ENCODE results near the gene CACNG5.

The CACNG5 gene

GRCh38 chr17:66809408-66809807 is 25.5 kb upstream of the CACNG5 start:
- no peak for TF ChIP-seq CTCF (conservative IDR thresholded peaks at IDR 0.05; ENCODE audit: control insufficient read depth, insufficient read depth, low read depth, low read length)

GRCh38 chr17:66810951-66811682 is 23.8 kb upstream of the CACNG5 start:
- no peak for TF ChIP-seq CTCF (conservative IDR thresholded peaks at IDR 0.05; ENCODE audit: control insufficient read depth, insufficient read depth, low read depth, low read length)
- DNase-seq (ENCODE audit: low read depth), result no peak

More at GRCh38 chr17:66809408-66809807, 25.5 kb upstream of the CACNG5 start:
- H3K4me3 ChIP-seq (ENCODE audit: control insufficient read depth, low read depth, low read length), result no peak overlapping the region
- no peak for DNase-seq (ENCODE audit: low read depth)

GRCh38 chr17:66811683-66812054 is 23.2 kb upstream of the CACNG5 start:
- H3K4me3 ChIP-seq (ENCODE audit: control insufficient read depth, low read depth, low read length), result no peak overlapping the region
- TF ChIP-seq CTCF (conservative IDR thresholded peaks at IDR 0.05; ENCODE audit: control insufficient read depth, insufficient read depth, low read depth, low read length), result no peak

More at GRCh38 chr17:66810951-66811682, 23.8 kb upstream of the CACNG5 start:
- no peak overlapping the region for H3K4me3 ChIP-seq (ENCODE audit: control insufficient read depth, low read depth, low read length)

GRCh38 chr17:66812571-66812970 is 22.3 kb upstream of the CACNG5 start:
- TF ChIP-seq CTCF (conservative IDR thresholded peaks at IDR 0.05; ENCODE audit: control insufficient read depth, insufficient read depth, low read depth, low read length), result no peak
- no peak for DNase-seq (ENCODE audit: low read depth)
- H3K4me3 ChIP-seq (ENCODE audit: control insufficient read depth, low read depth, low read length), result no peak overlapping the region

More at GRCh38 chr17:66811683-66812054, 23.2 kb upstream of the CACNG5 start:
- no peak for DNase-seq (ENCODE audit: low read depth)

- no peak for TF ChIP-seq CTCF (conservative IDR thresholded peaks at IDR 0.05; ENCODE audit: control insufficient read depth, insufficient read depth, low read depth, low read length)
- DNase-seq (ENCODE audit: low read depth), result no peak
- H3K4me3 ChIP-seq (ENCODE audit: control insufficient read depth, low read depth, low read length), result no peak overlapping the region
Observed at GRCh38 chr17:66813296-66813695, 21.6 kb upstream of the CACNG5 start.

- no peak overlapping the region for H3K4me3 ChIP-seq (ENCODE audit: control insufficient read depth, low read depth, low read length)
- no peak for TF ChIP-seq CTCF (conservative IDR thresholded peaks at IDR 0.05; ENCODE audit: control insufficient read depth, insufficient read depth, low read depth, low read length)
- no peak for DNase-seq (ENCODE audit: low read depth)
Observed at GRCh38 chr17:66814026-66814425, 20.9 kb upstream of the CACNG5 start.
